ENCODE results near the gene LMLN. TPM values are rescaled to one million over a fixed set of nuclear protein-coding genes. Genes with fewer than 3 reads are reported as not detected.

The LMLN gene
- total and polyA plus RNA-seq, 4 donors = 2.4 to 17.2 (median 8.2) TPM

DNA sequence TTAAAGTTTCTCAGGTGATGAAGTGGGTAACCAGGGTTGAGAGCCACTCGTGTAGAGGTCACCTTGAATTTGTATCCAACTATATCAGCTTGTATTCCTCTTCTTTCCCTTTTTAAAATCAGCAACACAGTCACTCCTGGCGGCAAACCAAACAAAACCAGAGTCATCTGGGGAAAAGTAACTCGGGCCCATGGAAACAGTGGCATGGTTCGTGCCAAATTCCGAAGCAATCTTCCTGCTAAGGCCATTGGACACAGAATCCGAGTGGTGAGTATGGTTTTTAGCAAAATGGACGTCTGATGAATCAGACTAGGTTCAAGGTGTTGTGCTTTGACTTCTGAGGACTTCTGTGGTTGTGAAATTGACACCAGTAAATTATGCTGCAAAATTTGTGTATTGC lies 6.1 kb upstream of the LMLN start:
- H3K36me3 ChIP-seq (ENCODE audit: control insufficient read depth in 4 of 4, insufficient read depth in 4 of 4, low read length in 4 of 4) = peaks cover 20 to 40% (median 33%) of the 10 kb centered on the region in 4 donors
- no peak for TF ChIP-seq CTCF (IDR thresholded peaks at IDR 0.05; ENCODE audit: control extremely low read depth, extremely low read depth)
- no peaks in the 10 kb centered on the region for H3K9me3 ChIP-seq (ENCODE audit: control insufficient read depth in 4 of 4, insufficient read depth in 3 of 4, low read length in 3 of 4)
- H3K27me3 ChIP-seq (ENCODE audit: control insufficient read depth in 3 of 3, insufficient read depth in 3 of 3, low read length in 2 of 3) = no peaks in the 10 kb centered on the region
- 74 to 79% methylated on average over 7 of the region's 7 CpGs for WGBS, 2 donors
- ATAC-seq (ENCODE audit: insufficient read depth, low FRiP score) (no peak), DNase-seq (no peak)
- H3K4me3 ChIP-seq = no peak overlapping the region
- peak overlapping the region in 1 of 2 donors; percentile 37 for H3K27ac ChIP-seq (ENCODE audit: low read depth in 1 of 2, low read length in 1 of 2)
- H3K4me1 ChIP-seq (ENCODE audit: control insufficient read depth in 5 of 5, insufficient read depth in 5 of 5, low read length in 5 of 5) = peaks cover 8 to 24% (median 17%) of the 10 kb centered on the region in 5 donors
- no peak overlapping the region for H3K9ac ChIP-seq (ENCODE audit: insufficient read depth in 1 of 2, low read length in 2 of 2)

- TF ChIP-seq CTCF (IDR thresholded peaks at IDR 0.05; ENCODE audit: control extremely low read depth, extremely low read depth) = no peak
- WGBS, 2 donors = 94 to 98% methylated on average over 4 of the region's 4 CpGs
- peaks cover 20 to 39% (median 30%) of the 10 kb centered on the region in 4 donors for H3K36me3 ChIP-seq (ENCODE audit: control insufficient read depth in 4 of 4, insufficient read depth in 4 of 4, low read length in 4 of 4)
- H3K4me1 ChIP-seq (ENCODE audit: control insufficient read depth in 5 of 5, insufficient read depth in 5 of 5, low read length in 5 of 5) = peaks cover 6 to 24% (median 14%) of the 10 kb centered on the region in 5 donors
- no peak for DNase-seq
- H3K27ac ChIP-seq (ENCODE audit: low read depth in 1 of 2, low read length in 1 of 2) = no peak overlapping the region
- H3K27me3 ChIP-seq (ENCODE audit: control insufficient read depth in 3 of 3, insufficient read depth in 3 of 3, low read length in 2 of 3) = no peaks in the 10 kb centered on the region
- no peak overlapping the region for H3K9ac ChIP-seq (ENCODE audit: insufficient read depth in 1 of 2, low read length in 2 of 2)
- H3K4me3 ChIP-seq = no peak overlapping the region
- no peaks in the 10 kb centered on the region for H3K9me3 ChIP-seq (ENCODE audit: control insufficient read depth in 4 of 4, insufficient read depth in 3 of 4, low read length in 3 of 4)
- ATAC-seq (ENCODE audit: insufficient read depth, low FRiP score) = no peak
These were observed 4.0 kb upstream of the LMLN start for GRCh38 chr3:197955892-197956477.

DNA sequence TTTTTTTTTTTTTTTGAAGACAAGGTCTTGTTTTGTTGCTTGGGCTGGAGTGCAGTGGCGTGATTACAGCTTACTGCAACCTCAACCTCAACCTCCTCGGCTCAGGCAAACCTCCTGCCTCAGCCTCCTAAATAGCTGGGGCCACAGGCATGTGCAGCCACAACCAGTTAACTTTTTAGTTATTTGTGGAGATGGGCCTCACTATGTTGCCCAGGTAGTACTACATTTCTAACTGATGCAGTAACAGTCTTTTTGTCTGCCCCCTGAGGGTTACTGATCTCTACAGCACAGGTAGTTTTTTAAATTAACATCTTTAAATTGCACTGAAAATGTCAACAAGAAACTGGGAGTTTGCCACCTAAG lies 3.4 kb upstream of the LMLN start:
- WGBS, 2 donors = 97 to 100% methylated on average over 2 of the region's 2 CpGs
- no peaks in the 10 kb centered on the region for H3K9me3 ChIP-seq (ENCODE audit: control insufficient read depth in 4 of 4, insufficient read depth in 3 of 4, low read length in 3 of 4)
- H3K9ac ChIP-seq (ENCODE audit: insufficient read depth in 1 of 2, low read length in 2 of 2) = no peak overlapping the region
- TF ChIP-seq CTCF (IDR thresholded peaks at IDR 0.05; ENCODE audit: control extremely low read depth, extremely low read depth) = no peak
- H3K27me3 ChIP-seq (ENCODE audit: control insufficient read depth in 3 of 3, insufficient read depth in 3 of 3, low read length in 2 of 3) = no peaks in the 10 kb centered on the region
- peaks cover 8 to 24% (median 9%) of the 10 kb centered on the region in 5 donors for H3K4me1 ChIP-seq (ENCODE audit: control insufficient read depth in 5 of 5, insufficient read depth in 5 of 5, low read length in 5 of 5)
- ATAC-seq (ENCODE audit: insufficient read depth, low FRiP score) = no peak
- no peak overlapping the region for H3K4me3 ChIP-seq
- no peak for DNase-seq
- H3K27ac ChIP-seq (ENCODE audit: low read depth in 1 of 2, low read length in 1 of 2) = peak overlapping the region in 1 of 2 donors; percentile 15
- peaks cover 20 to 33% (median 28%) of the 10 kb centered on the region in 4 donors for H3K36me3 ChIP-seq (ENCODE audit: control insufficient read depth in 4 of 4, insufficient read depth in 4 of 4, low read length in 4 of 4)

- peak overlapping the region in 1 of 2 donors; percentile 79 for H3K27ac ChIP-seq (ENCODE audit: low read depth in 1 of 2, low read length in 1 of 2)
- 57% methylated on average over 5 of the region's 5 CpGs for WGBS, 2 donors
These were observed 2.3 kb upstream of the LMLN start for GRCh38 chr3:197957790-197958133.

More at GRCh38 chr3:197957790-197958133, 2.3 kb upstream of the LMLN start:
- Histone ChIP-seq H3K4me3 (no peak overlapping the region), H3K27me3 (ENCODE audit: control insufficient read depth in 3 of 3, insufficient read depth in 3 of 3, low read length in 2 of 3) (no peaks in the 10 kb centered on the region), H3K9me3 (ENCODE audit: control insufficient read depth in 4 of 4, insufficient read depth in 3 of 4, low read length in 3 of 4) (no peaks in the 10 kb centered on the region), H3K4me1 (ENCODE audit: control insufficient read depth in 5 of 5, insufficient read depth in 5 of 5, low read length in 5 of 5) (peaks cover 4 to 22% (median 9%) of the 10 kb centered on the region in 5 donors), H3K36me3 (ENCODE audit: control insufficient read depth in 4 of 4, insufficient read depth in 4 of 4, low read length in 4 of 4) (peaks cover 20 to 25% (median 24%) of the 10 kb centered on the region in 4 donors), H3K9ac (ENCODE audit: insufficient read depth in 1 of 2, low read length in 2 of 2) (no peak overlapping the region)
- DNase-seq (no peak), ATAC-seq (ENCODE audit: insufficient read depth, low FRiP score) (no peak)
- TF ChIP-seq CTCF (IDR thresholded peaks at IDR 0.05; ENCODE audit: control extremely low read depth, extremely low read depth) = no peak

Measured in lung (tissue), 12 donors.